Glomerular endothelial cell (primary cell): ENCODE data around the gene PPP4R3A. TPM values are rescaled to one million over a fixed set of nuclear protein-coding genes. Genes with fewer than 3 reads are reported as not detected.
A peak's percentile ranks its signal among the peaks of the same experiment; 100 is the strongest.
"Not testable (repeated sequence)": the region's sequence is repeated elsewhere in the genome, so short reads cannot be mapped to it uniquely, and the experiment has no call there.

ENCODE experiments used
- DNase-seq: peaks from one replicate; pipeline ENCODE4 v3.0.0-alpha.2; 2011; ENCODE audit warnings: low read depth, low spot score; ENCODE audit errors: extremely low read depth
- total RNA-seq: library from RNA; depleted of rRNA; stranded (reverse); fragments of >200 nt; gene quantifications from 2 replicates; pipeline ENCODE4 v1.2.3, GENCODE V29; 2015

Gene PPP4R3A
- total RNA-seq, result 48.7 and 65.2 TPM in 2 replicates

DNA sequence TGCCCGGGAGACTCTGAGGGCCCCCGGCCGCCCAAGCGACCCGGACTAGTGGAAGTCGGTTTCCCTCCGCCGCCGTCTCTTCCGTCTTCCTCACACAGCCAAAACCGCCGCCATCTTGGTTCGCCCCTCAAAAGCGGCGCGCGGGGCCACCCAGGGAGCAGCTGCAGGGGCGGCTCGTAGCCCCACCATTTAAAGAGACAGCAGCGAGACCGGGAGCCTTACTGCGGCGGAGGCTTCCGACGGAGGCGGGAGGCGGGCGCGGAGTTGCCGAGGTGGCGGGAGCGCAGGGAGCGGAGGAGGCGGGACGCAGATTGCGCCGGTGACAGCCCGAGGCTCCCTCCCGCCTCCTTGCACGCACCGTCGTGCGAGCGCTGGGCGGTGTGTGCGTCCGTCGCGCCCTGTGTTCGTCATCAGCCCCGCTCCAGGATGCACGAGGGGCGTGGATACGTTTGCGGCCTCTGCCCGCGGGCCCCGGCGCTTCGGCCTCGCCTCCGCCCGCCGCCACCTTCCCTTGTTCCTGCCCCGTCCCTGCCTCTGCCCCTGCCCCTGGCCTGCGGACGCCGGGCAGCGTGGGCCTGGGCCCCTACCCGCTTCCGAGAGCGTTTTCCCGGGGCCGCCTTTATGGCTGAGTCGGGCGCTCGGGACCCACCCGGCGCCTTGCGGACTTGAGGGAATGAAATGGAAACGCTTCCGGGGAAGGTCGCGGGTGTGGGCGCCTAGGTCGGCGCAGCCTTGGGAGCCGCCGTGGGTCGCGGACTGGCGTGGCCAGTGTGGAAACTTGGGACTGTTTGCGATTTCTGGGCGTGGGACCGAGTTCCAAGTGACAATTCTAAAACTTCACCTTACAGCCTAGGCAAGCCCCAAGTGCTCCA is at the start of gene PPP4R3A:
Gene PPP4R3A, minus strand, starts transcription at position 140 of the 872 bp plus-strand sequence. CDS start 663 bp downstream, outside the sequence.
- peak; percentile 45 for DNase-seq

DNA sequence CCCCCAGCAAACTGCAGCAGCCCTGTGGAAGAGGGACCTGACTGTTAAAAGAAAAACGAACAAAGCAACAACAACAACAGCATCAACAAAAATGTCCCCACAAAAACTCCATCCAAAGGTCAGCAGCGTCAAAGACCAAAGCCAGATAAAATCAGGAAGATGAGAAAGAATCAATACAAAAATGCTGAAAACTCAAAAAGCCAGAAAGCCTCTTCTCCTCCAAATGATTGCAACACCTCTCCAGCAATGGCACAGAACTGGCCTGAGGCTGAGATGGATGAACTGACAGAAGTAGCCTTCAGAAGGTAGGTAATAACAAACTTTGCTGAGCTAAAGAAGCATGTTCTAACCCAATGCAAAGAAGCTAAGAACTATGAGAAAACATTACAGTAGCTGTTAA is 45.4 kb upstream of the PPP4R3A start:
- DNase-seq, result no peak

DNA sequence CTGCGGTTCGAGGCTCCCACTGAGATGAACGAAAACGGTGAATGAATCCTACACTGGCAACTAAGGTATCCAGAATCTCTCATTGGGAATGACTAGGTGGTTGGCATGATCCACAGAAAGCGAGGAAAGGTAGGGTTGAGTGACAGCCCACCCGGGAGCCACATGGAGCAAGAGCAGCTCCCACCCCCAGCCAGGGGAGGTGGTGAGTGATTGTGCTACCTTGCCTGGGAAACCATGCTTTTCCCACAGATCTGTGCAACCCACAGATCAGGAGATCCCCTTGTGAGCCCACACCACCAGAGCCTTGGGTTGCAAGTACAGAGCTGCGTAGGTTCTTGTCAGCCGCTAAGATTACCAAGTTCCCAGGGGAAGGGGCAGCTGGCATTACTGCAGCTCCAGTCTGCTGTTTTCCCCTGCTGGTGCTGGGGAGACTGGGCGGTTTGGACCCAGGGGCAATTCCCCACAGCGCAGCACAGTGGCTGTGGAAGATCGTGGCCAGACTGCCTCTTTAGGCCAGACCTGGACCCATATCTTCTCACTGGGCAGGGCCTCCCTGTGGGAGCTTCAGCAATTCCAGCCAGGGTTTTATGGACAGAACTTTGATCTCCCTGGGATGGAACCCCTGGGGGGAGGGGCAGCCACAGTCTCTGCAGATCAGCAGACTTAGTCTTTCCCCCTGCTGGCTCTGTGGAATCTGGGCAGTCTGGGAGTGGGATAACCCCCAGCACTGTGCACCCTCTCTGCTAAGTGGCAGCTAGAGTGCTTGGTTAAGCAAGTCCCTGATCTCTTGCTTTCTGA is 44.6 kb upstream of the PPP4R3A start:
- no peak for DNase-seq

DNA sequence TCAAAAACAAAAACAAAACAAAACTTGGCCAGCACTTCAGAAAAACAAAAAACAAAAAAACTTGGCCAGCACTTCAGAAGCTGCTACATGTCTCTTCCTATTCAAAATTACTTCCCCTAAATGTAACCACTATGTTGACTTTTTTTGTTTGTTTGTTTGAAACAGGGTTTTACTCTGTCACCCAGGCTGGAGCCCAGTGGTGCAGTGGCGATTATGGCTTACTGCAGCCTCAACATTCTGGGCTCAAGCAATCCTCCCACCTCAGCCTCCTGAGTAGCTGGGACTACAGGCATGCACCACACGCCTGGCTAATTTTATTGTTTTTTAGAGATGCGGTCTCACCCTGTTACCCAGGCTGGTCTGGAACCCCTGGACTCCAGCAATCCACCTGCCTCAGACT is 38.0 kb upstream of the PPP4R3A start:
- DNase-seq, result no peak

DNA sequence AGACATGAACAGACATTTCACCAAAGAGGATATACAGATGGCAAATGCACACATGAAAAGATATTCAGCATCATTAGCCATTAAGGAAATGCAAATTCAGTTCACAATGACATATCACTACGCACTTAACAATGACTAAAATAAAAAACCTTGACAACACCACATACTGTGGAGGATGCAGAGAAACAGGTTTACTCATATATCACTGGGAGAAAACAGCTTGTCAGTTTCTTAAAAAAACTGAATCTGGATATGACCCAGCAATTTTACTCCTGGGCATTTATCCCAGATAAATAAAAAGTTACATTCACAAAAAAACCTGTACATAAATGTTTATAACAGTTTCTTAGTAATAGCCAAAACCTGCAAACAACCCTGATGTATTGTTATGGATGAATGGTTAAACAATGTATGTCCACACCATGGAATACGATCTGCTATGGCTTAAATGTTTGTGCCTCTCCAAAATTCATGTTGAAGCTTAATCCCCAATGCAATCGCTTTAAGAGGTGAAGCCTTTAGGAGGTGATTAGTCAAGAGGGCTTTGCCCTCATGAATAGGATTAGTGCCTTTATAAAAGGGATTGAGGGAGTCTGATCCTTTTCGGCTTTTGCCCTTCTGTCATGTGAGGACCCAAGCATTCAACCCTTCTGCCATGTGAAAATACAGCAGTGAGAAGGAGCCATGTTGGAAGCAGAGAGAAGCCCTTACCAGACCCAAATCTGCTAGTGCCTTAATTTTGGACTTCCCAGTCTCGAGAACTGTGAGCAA is 36.0 kb upstream of the PPP4R3A start:
- no peak for DNase-seq

DNA sequence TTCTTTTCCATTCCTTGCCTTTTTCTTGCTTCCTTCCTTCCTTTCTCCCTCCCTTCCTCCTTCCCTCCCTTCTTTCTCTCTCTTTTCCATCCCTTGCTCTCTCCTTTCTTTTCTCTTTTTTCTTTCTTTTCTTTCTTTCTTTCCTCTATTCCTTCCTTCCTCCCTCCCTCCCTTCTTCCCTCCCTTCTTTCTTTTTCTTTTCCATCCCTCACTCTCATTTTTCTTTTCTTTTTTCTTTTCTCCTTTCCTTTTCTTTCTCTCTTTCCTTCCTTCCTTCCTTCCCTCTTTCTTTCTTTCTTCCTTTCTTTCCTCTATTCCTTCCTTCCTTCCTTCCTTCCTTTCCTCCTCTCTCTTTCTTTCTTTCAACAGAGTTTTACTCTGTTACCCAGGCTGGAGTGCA is 35.1 kb upstream of the PPP4R3A start:
- DNase-seq, result no peak

DNA sequence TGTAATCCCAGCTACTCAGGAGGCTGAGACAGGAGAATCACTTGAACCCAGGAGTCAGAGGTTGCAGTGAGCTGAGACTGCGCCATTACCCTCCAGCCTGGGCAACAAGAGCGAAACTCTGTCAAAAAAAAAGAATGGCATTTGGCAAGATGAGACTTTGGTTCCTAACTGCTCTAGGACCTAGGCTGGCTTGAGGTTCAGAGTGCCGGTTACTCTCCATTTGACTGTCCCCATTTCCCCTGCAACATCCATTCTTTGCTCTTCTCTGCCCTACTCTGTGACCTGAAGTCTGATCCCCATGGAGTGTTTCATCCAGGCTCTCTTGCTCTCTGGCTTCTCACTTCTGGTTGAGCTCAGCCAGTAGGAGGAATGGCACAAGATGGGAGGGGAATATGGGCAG is 26.2 kb upstream of the PPP4R3A start:
- no peak for DNase-seq

DNA sequence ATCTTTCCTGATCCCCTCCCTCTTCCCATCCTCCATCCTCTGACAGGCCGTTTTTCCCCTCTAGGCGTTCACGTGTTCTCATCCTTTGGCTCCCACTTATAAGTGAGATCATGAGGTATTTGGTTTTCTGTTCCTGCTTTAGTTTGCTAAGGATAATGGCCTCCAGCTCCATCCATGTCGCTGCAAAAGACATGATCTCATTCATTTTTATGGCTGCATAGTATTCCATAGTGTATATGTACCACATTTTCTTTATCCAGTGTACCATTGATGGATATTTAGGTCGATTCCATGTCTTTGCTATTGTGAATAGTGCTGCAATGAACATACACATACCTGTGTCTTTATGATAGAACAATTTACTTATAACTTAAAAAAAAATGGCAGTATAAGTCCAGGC is 23.9 kb upstream of the PPP4R3A start:
- DNase-seq, result not testable (repeated sequence)

DNA sequence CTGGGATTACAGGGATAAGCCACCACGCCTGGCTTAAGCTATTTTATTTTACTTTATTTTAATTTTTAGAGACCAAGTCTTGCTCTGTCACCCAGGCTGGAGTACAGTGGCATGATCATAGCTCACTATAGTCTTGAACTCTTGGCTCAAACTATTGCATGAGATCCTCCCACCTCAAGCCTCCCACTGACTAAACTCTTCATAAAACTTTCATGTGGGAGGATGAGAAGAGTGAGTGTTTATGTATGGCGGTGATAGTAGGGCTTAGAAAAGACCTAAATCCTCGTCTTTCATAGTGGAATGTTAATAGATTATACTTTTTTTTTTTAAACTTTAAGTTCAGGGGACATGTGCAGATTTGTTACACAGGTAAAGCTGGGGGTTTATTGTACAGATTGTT is 23.5 kb upstream of the PPP4R3A start:
- no peak for DNase-seq

DNA sequence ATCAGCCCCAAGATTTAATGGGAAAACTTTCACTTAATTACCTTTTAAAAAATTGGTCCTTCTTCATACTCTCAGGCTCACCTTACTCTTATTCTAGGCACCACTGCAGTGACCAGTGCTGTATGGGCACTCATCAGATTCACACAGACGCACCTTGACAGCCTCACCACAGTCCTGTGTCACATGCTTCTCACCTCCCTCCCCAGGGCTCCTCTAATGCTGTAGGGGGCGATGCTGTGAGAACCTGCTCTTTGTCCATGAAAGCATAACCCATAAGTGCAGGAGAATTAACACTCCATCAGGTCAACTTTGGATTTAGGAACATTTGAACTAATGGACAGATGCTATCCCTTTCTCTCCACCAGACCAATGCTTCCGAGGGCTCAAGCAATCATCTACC is 13.9 kb upstream of the PPP4R3A start:
- no peak for DNase-seq

DNA sequence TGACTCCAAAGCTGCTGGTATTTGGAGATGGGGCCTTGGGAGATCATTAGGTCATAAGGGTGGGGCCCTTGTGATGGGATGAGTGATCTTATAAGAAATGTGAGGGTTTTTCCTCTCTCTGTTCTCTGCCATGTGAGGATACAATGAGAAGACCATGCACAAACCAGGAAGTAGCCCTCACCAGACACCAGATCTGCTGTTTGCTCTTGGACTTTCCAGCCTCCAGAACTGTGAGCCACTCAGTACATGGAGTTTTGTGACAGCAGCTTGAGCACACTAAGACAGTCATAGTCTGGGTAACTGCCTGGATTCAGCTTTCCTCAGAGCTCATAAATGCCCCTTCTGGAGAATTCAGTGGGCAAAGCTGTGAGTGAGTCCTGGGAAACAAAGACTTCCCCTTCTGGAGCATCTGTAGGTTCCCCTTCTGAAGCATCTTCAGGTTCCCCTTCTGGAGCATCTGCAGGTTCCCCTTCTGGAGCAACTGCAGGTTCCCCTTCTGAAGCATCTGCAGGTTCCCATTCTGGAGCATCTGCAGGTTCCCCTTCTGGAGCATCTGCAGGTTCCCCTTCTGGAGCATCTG is 11.0 kb upstream of the PPP4R3A start:
- no peak for DNase-seq

DNA sequence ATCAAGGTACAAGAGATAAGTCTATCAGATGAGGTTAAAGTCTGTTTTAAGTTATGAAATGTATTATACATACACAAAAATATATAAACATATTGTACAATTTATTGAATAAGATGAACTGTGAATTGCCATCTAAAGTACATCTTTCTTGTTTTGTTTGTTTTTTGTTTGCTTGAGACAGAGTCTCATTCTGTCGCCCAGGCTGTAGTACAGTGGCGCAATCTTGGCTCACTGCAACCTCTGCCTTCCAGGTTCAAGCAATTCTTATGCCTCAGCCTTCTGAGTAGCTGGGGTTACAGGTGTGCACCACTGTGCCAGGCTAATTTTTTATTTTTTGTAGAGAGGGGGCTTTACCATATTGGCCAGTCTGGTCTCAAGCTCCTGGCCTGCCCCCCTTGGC is 10.0 kb upstream of the PPP4R3A start:
- DNase-seq, result no peak

DNA sequence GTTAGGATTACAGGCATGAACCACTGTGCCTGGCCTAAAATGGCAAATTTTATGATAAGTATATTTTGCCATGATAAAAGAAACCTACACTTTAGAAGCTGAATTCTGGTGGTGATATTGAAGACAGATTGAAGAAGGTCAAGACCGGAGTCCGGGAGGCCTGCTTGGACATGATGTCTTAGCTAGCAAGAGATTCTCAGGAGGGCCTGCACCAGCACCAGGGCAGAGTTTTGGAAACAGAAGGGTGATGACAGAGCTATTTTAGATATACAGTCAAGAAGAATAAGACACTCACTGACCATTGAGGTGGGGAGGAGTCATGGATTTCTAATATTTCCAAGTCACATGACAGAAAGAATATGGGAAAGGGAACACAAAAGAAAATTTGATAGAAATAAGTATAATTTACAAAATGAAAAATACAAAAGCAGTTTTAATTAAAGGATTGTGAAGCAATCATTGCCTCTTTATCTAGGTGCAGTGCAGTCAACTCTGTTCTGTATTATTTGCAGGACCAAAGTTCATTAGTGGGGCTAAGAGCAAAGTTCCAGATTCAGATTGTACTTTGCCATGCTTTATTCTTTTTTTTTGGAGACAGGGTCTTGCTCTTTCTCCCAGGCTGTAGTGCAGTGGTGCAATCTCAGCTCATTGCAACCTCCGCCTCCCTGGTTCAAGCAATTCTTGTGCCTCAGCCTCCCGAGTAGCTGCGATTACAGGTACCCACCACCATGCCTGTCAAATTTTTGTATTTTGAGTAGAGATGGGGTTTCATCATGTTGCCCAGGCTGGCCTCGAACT is 9.3 kb upstream of the PPP4R3A start:
- DNase-seq, result no peak

DNA sequence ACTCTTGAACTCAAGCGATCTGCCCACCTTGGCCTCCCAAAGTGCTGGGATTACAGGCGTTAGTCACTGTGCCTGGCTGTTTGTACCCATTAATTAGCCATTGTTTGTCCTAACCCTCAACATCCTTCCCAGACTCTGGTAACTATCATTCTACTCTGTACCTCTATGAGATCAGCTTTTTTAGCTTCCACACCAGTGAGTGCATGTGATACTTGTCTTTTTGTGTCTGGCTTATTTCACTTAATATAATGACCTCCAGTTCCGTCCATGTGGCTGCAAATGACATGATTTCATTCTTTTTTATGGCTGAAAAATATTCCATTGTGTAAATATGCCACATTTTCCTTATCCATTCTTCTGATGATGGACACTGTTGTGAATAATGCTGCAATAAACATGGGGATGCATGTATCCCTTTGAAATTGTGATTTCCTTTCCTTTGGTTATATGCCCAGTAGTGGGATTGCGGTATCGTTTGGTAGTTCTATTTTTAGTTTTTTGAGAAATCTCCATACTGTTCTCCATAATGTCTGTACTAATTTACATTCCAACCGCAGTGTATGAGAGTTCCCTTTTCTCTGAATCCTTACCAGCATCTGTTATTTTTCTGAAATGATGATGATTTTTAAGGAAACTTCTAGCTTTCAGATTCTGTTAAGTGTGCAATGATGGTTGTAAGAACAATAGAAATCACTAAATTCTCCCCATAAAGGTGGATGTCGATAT is 6.7 kb upstream of the PPP4R3A start:
- no peak for DNase-seq

DNA sequence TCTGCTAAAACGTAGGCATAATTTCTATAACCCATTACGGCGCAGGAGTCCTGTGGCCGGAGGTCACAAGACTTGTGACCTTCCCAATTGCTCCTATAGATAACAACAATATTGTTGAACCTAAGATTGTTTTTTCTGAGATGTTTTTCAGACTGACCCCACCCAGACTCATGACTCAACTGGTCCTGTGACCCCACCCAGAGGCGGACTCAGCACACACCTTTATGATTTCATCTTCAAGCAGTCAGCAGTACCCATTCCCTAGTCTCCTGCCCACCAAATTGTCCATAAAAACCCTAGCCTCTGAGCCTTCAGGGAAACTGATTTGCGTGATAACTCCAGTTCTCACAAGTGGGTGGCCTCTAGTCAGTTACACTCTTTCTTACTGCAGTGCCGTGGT is 5.9 kb upstream of the PPP4R3A start:
- DNase-seq, result no peak

DNA sequence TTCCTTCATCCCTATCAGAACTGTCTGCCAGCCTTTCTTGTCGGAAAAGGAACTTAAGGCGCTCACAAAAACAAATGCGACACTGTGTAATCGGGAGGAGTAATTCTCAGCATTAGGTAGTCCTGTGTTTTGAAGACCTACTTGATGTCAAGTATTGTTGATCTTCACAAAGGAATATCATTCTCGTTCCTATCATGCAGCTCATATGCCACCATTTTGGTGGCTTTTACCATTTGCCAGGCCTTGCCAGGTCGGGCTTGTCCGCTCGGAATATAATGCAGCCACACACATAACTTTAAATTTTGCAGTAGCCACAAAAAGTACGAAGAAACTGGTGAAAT is 903 bp upstream of the PPP4R3A start:
- DNase-seq, result peak; percentile 29

DNA sequence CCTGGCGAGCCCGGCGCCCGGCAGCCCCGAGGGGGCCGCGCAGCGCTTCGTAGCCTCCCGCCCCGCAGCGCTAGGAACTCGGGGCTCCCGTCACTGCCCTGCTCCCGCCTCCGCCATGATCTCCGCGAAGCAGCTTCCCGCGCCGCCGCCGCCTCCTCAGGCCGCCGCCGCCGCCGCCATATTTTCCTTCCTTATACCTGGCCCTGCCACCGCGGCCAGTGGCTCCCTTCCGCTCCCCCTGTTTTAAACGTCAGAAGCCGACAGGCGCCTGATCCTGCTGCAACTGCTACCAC is 286 bp downstream of the PPP4R3A start:
- no peak for DNase-seq

DNA sequence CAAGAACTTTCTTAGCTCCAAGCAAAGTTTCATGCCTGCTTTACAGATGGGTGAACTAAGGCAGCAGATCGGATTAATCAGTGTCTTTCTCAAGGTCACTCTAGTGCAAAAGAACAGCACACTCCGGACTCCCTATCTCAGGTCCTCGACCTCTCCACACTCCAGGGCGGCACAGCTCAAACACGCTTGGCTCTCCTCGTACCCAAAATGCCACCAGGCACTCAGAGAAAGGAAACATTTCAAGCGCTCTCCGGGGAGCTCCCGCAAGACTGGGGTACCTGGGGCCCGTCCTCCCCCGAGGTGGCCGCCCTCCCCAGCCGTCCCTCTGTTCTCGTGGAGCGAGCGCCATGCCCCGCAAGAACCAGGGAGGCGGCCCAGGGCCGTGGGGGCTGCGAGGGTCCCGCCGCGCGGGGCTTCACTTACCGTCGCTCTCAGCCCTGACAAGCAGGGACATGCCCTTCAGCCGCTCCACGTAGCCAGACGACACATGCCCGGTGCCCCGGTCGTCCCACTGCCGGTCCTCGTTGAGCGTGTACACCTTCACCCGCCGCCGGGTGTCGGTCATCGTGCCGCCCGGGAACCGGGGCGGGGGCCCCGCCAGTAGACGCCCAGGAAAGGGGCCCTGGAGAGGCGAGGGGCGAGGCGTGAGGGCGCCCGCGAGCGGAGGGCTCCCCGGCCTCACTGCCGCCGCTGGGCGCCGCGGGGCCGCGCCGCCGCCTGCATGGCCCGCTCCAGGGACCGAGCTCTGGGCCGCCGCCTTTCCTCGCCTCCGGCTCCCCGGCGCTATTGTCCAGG is 830 bp downstream of the PPP4R3A start:
- no peak for DNase-seq

DNA sequence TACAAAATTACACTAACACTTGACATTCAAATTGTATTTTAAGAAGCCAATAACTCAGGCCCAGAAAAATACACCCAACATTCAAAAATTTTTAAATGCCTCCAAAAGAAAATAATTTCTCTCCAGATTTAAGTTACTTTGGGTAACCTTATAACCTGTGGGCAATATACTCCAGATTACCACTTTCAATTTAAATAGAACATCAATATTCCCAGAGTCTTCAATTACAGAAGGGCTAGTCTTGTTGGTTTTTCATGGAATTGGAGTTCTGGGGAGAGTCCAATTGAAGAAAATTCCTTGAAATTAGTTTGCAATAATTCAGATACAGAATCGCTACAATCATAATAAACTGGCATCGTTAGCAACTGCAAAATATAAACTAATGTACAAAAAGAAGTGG is 2.0 kb downstream of the PPP4R3A start:
- DNase-seq, result no peak
